ENCODE results near the gene ELL2. TPM values are rescaled to one million over a fixed set of nuclear protein-coding genes. Genes with fewer than 3 reads are reported as not detected.

Gene ELL2
- total and polyA plus RNA-seq, 2 of the 13 experiments (the other 11 are each of a cell fraction or from before 2014, with no cell fraction given), result 78.9 to 97.1 TPM

DNA sequence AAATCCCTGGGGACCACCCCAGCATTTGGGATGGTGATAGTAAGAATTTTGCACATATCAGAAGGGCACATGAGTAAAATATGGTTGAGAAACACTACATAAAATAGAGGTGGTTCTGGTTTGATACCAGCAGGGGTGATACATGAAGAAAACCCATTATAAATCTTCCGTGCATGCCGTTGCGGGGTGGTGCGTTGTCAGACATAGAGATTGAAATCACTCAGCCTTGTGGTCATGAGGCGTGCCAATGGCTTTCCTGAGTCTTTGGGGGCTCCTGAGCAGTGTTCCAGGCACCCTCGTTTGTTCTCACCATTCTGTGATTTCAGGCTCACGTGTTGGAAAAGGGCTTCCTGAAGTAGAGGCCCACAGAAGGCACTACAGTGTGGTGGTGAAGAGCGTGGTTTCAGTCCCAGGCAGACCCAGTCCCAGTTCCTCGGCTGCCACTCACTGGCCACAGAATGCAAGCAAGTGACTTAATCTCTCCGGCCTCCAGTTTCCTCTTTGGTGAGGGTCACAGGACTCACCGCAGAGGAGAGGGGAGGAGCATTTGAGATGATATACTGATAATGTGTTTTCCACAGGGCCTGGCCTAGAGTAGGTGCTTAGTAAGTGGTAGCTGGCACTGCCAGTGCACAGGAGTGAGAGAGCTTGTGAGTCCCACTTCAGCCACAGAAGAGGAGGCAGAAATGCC is 118.7 kb downstream of the ELL2 start (continued):
- TF ChIP-seq, protein P1, sequence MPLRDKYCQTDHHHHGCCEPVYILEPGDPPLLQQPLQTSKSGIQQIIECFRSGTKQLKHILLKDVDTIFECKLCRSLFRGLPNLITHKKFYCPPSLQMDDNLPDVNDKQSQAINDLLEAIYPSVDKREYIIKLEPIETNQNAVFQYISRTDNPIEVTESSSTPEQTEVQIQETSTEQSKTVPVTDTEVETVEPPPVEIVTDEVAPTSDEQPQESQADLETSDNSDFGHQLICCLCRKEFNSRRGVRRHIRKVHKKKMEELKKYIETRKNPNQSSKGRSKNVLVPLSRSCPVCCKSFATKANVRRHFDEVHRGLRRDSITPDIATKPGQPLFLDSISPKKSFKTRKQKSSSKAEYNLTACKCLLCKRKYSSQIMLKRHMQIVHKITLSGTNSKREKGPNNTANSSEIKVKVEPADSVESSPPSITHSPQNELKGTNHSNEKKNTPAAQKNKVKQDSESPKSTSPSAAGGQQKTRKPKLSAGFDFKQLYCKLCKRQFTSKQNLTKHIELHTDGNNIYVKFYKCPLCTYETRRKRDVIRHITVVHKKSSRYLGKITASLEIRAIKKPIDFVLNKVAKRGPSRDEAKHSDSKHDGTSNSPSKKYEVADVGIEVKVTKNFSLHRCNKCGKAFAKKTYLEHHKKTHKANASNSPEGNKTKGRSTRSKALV (CRISPR knock-in tag; IDR thresholded peaks at IDR 0.05), result no peak; the same call in 1 of the 2 replicates
- TF ChIP-seq ZNF788 (CRISPR knock-in tag; IDR thresholded peaks at IDR 0.05; ENCODE audit: borderline replicate concordance) (0 out of 2 replicates have a peak, but pooled peaks have one; percentile 48), ZSCAN21 (CRISPR knock-in tag; IDR thresholded peaks at IDR 0.05; ENCODE audit: borderline replicate concordance) (peak; percentile 54; the same call in 1 of the 2 replicates), ZNF737 (CRISPR knock-in tag; IDR thresholded peaks at IDR 0.05; ENCODE audit: borderline replicate concordance) (no peak), NFKB2 (CRISPR knock-in tag; IDR thresholded peaks at IDR 0.05; ENCODE audit: borderline replicate concordance) (0 out of 2 replicates have a peak, but pooled peaks have one; percentile 42), SPEN (CRISPR knock-in tag; IDR thresholded peaks at IDR 0.05; ENCODE audit: low read depth) (no peak), FOXP1 (IDR thresholded peaks at IDR 0.05) (no peak), FOXP1 (CRISPR knock-in tag; IDR thresholded peaks at IDR 0.05) (no peak), SMC3 (IDR thresholded peaks at IDR 0.05; ENCODE audit: low read length) (peak; percentile 68), JUN (CRISPR knock-in tag; IDR thresholded peaks at IDR 0.05) (no peak), ELF1 (CRISPR knock-in tag; IDR thresholded peaks at IDR 0.05) (0 out of 2 replicates have a peak, but pooled peaks have one; percentile 22), STAT6 (CRISPR knock-in tag; IDR thresholded peaks at IDR 0.05; ENCODE audit: borderline replicate concordance) (no peak), NFIB (CRISPR knock-in tag; IDR thresholded peaks at IDR 0.05; ENCODE audit: borderline replicate concordance) (no peak), ZNF530 (CRISPR knock-in tag; IDR thresholded peaks at IDR 0.05; ENCODE audit: low read depth) (no peak), ZNF10 (CRISPR knock-in tag; IDR thresholded peaks at IDR 0.05; ENCODE audit: borderline replicate concordance, low read depth) (no peak), ATRX (CRISPR knock-in tag; IDR thresholded peaks at IDR 0.05; ENCODE audit: borderline replicate concordance) (no peak), ZZZ3 (CRISPR knock-in tag; IDR thresholded peaks at IDR 0.05; ENCODE audit: borderline replicate concordance) (no peak), ZNF446 (CRISPR knock-in tag; IDR thresholded peaks at IDR 0.05) (no peak), ZC3H13 (CRISPR knock-in tag; IDR thresholded peaks at IDR 0.05) (no peak)
- TF ChIP-seq, protein P2, sequence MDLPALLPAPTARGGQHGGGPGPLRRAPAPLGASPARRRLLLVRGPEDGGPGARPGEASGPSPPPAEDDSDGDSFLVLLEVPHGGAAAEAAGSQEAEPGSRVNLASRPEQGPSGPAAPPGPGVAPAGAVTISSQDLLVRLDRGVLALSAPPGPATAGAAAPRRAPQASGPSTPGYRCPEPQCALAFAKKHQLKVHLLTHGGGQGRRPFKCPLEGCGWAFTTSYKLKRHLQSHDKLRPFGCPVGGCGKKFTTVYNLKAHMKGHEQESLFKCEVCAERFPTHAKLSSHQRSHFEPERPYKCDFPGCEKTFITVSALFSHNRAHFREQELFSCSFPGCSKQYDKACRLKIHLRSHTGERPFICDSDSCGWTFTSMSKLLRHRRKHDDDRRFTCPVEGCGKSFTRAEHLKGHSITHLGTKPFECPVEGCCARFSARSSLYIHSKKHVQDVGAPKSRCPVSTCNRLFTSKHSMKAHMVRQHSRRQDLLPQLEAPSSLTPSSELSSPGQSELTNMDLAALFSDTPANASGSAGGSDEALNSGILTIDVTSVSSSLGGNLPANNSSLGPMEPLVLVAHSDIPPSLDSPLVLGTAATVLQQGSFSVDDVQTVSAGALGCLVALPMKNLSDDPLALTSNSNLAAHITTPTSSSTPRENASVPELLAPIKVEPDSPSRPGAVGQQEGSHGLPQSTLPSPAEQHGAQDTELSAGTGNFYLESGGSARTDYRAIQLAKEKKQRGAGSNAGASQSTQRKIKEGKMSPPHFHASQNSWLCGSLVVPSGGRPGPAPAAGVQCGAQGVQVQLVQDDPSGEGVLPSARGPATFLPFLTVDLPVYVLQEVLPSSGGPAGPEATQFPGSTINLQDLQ (CRISPR knock-in tag; IDR thresholded peaks at IDR 0.05), result no peak

Data from HepG2 (cell line).